HepG2 (cell line): ENCODE results near the gene DISP2. TPM values are rescaled to one million over a fixed set of nuclear protein-coding genes. Genes with fewer than 3 reads are reported as not detected.

Experiments used
- ATAC-seq: fragments of 200-7000 bp; cut with Tn5 transposase; 3 replicates; pipeline ENCODE4 v1.9.1; 2020; ENCODE audit warnings: mild to moderate bottlenecking, moderate library complexity
- BruUV-seq: library from RNA; stranded (reverse); fragments of 400-500 nt; replicated peaks from 2 replicates; lab custom pipeline; 2021; lab: Mats Ljungman, UMichigan
- CTCF ChIA-PET: fragments of 300-600 bp; formaldehyde crosslinking; extraction: SDS; loops from one replicate; lab custom pipeline; 2021; ENCODE audit warnings: low total read pairs, inconsistent platforms, low intra/inter-chr PET ratio; lab: Yijun Ruan, JAX
- POLR2A ChIA-PET: fragments of 350-600 bp; sonication (Branson Sonifier 250); formaldehyde crosslinking; loops from one replicate; lab custom pipeline; 2020; ENCODE audit warnings: antibody characterized with exemption, inconsistent platforms; lab: Yijun Ruan, JAX
- DNase-seq: peaks from one replicate; pipeline ENCODE4 v3.0.0-alpha.2; 2015; ENCODE audit warnings: low spot score
- FAIRE-seq: peaks from 3 replicates; lab custom pipeline; 2011; peaks lifted over from hg19 to GRCh38; lab: Jason Lieb, UNC
- H2AFZ ChIP-seq: one replicate; pipeline ENCODE4 v1.6.1; 2011; ENCODE audit warnings: low read length, inconsistent platforms
- H3K27ac ChIP-seq: fragments of 300-600 bp; 3 replicates; pipeline ENCODE4 v1.8.0; 2011; ENCODE audit warnings: mixed run types, mild to moderate bottlenecking, mixed read lengths, low read length, inconsistent platforms; ENCODE audit not compliant: insufficient read depth; ENCODE audit errors: extremely low read length
- H3K27me3 ChIP-seq, 2 experiments: fragments of 200-600 bp in 1 of 2; 2 replicates in 1 of 2; 3 replicates in 1 of 2; pipeline versions ENCODE4 v1.6.0 to v1.8.0; 2011; ENCODE audit warnings: low read length in 2 of 2, mild to moderate bottlenecking in 2 of 2, moderate library complexity in 2 of 2, inconsistent platforms in 1 of 2; ENCODE audit not compliant: insufficient read depth in 2 of 2, control insufficient read depth in 1 of 2
- H3K36me3 ChIP-seq, 2 experiments: fragments of 200-600 bp in 1 of 2; replicated peaks in 1 of 2; 2 replicates in 1 of 2; 3 replicates in 1 of 2; pipeline versions ENCODE4 v1.5.1 to v1.8.0; 2011; ENCODE audit warnings: low read length in 2 of 2, inconsistent platforms in 1 of 2; ENCODE audit not compliant: insufficient read depth in 2 of 2, control insufficient read depth in 1 of 2
- H3K4me1 ChIP-seq: 2 replicates; pipeline ENCODE4 v1.5.1; 2012; ENCODE audit warnings: low read length, inconsistent platforms; ENCODE audit not compliant: insufficient read depth
- H3K4me2 ChIP-seq: 2 replicates; pipeline ENCODE4 v1.6.0; 2011; ENCODE audit warnings: low read depth, low read length, inconsistent platforms
- H3K4me3 ChIP-seq, 3 experiments: fragments of 200-600 bp in 1 of 3; sonication (generic), shearing (Covaris generic) in 1 of 3; replicated peaks in 1 of 3; 2 replicates each; pipeline ENCODE4 v1.5.1; 2011 to 2016; ENCODE audit warnings: low read length in 3 of 3, inconsistent platforms in 2 of 3, low read depth in 2 of 3, mild to moderate bottlenecking in 2 of 3, control low read depth in 1 of 3, mixed read lengths in 1 of 3; ENCODE audit not compliant: insufficient read depth in 1 of 3
- H3K79me2 ChIP-seq: one replicate; pipeline ENCODE4 v1.6.1; 2011; ENCODE audit warnings: low read length, inconsistent platforms; ENCODE audit not compliant: insufficient read depth
- H3K9ac ChIP-seq: 2 replicates; pipeline ENCODE4 v1.6.0; 2011; ENCODE audit warnings: mild to moderate bottlenecking, low read depth, low read length, inconsistent platforms; ENCODE audit not compliant: insufficient read depth
- H3K9me3 ChIP-seq: 2 replicates; pipeline ENCODE4 v1.5.1; 2012; ENCODE audit warnings: mild to moderate bottlenecking, low read length
- H4K20me1 ChIP-seq: 2 replicates; pipeline ENCODE4 v1.6.0; 2011; ENCODE audit warnings: inconsistent platforms, mild to moderate bottlenecking, low read length, moderate library complexity; ENCODE audit not compliant: insufficient read depth
- CEBPB ChIP-seq: IDR thresholded peaks from 2 replicates; pipeline ENCODE4 v1.6.1; 2011; ENCODE audit warnings: low read depth, low read length, improper control_type of control experiment, borderline replicate concordance
- ESRRA ChIP-seq: sonication (generic); formaldehyde crosslinking; IDR thresholded peaks from 2 replicates; pipeline ENCODE4 v1.5.1; 2020; ENCODE audit warnings: mild to moderate bottlenecking, low read depth, missing genetic modification reagents
- NAIF1 ChIP-seq: sonication (generic); formaldehyde crosslinking; IDR thresholded peaks from 2 replicates; pipeline ENCODE4 v1.5.0; 2020; ENCODE audit warnings: mild to moderate bottlenecking, missing genetic modification reagents, borderline replicate concordance
- PCBP2 ChIP-seq: fragments of 200-400 bp; formaldehyde crosslinking; optimal IDR thresholded peaks from 2 replicates; pipeline ENCODE3; 2018; ENCODE audit warnings: low read length, low read depth; ENCODE audit not compliant: poor library complexity, severe bottlenecking
- SMAD9 ChIP-seq: sonication (generic); formaldehyde crosslinking; IDR thresholded peaks from 2 replicates; pipeline ENCODE4 v1.5.1; 2020; ENCODE audit warnings: mild to moderate bottlenecking, missing genetic modification reagents
- WIZ ChIP-seq: sonication (generic); formaldehyde crosslinking; IDR thresholded peaks from 2 replicates; pipeline ENCODE4 v1.5.1; 2020; ENCODE audit warnings: mild to moderate bottlenecking, missing genetic modification reagents
- WGBS: methylation state at CpG from one replicate; pipeline ENCODE4 v1.1.6; 2017; ENCODE audit warnings: low lambda C conversion rate; 5-methylcytosine and 5-hydroxymethylcytosine counted together
- in situ Hi-C: cut with HindIII; loops from 2 replicates; pipeline ENCODE4 v1.10.0; 2017; ENCODE audit warnings: low pct_unique_long_range_greater_than_20kb; ENCODE audit not compliant: extremely low pct_ligation_motif_present
- intact Hi-C: fragments of 100-400 bp; cut with micrococcal nuclease; formaldehyde crosslinking; loops from one replicate; pipeline ENCODE4 v1.10.0; 2022; ENCODE audit not compliant: unreplicated experiment
- polyA plus RNA-seq, 8 experiments: library from polyadenylated mRNA; depleted of rRNA in 3 of 8; stranded (reverse) in 7 of 8; unstranded in 1 of 8; fragments of >200 nt; fragmentation: Illumina TruSeq in 4 of 8; extraction: Trizol in 4 of 8; gene quantifications; 2 replicates each; pipeline versions ENCODE4 v1.2.1 to v1.2.3, GENCODE V29; 2011 to 2016; ENCODE audit warnings: low read depth in 4 of 8, missing spikeins in 1 of 8, mixed read lengths in 1 of 8; ENCODE audit not compliant: insufficient read depth in 1 of 8
- total RNA-seq, 5 experiments: library from RNA; depleted of rRNA; stranded (reverse); fragments of >200 nt; fragmentation: Illumina TruSeq; extraction: Trizol; gene quantifications; 2 replicates each; pipeline ENCODE4 v1.2.3, GENCODE V29; 2016; ENCODE audit warnings: low read depth in 1 of 5
- TF ChIP-seq, protein P1 (sequence below): sonication (generic); formaldehyde crosslinking; IDR thresholded peaks from 2 replicates; pipeline ENCODE4 v1.5.1; 2020; ENCODE audit warnings: mild to moderate bottlenecking, missing genetic modification reagents, moderate library complexity
- TF ChIP-seq, protein P2 (sequence below): sonication (generic); formaldehyde crosslinking; IDR thresholded peaks from 2 replicates; pipeline ENCODE4 v1.5.1; 2020; ENCODE audit warnings: mild to moderate bottlenecking, missing genetic modification reagents, borderline replicate concordance
- TF ChIP-seq, protein P3 (sequence below), 2 experiments: IDR thresholded peaks; 2 replicates each; pipeline ENCODE4 v1.6.1; 2011 to 2012; ENCODE audit warnings: low read length in 2 of 2, borderline replicate concordance in 1 of 2, low read depth in 1 of 2, mild to moderate bottlenecking in 1 of 2, moderate library complexity in 1 of 2

DISP2 gene
- total and polyA plus RNA-seq, 2 of the 13 experiments (the other 11 are each of a cell fraction or from before 2014, with no cell fraction given), result 0.09 to 0.32 TPM

DNA sequence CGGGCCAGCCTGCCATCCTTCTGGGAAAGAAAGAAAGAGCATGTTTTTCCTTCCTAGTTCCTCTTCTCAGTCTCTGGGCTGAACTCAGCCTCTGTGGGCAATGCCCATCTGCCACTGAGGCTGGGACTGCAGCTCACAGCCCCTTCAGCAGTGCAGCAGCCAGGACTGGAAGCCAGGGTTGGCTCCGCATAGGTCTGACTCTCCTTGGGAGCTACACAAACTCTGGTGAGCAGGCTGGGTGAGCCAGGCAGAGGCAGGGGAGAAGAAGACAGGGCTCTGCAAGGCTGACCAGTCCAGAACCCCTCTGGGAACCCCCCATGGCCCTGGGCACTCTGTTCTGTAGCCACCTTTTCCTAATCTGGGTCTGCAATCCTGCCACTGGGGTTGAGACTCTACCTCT is 3.6 kb downstream of the DISP2 start:
- in situ Hi-C loops (no loop called here), intact Hi-C loops (no loop called here)
- TF ChIP-seq NAIF1 (CRISPR knock-in tag) (no peak), WIZ (no peak), SMAD9 (CRISPR knock-in tag) (no peak), CEBPB (no peak), PCBP2 (no peak), ESRRA (CRISPR knock-in tag) (no peak)
- TF ChIP-seq, protein P1, sequence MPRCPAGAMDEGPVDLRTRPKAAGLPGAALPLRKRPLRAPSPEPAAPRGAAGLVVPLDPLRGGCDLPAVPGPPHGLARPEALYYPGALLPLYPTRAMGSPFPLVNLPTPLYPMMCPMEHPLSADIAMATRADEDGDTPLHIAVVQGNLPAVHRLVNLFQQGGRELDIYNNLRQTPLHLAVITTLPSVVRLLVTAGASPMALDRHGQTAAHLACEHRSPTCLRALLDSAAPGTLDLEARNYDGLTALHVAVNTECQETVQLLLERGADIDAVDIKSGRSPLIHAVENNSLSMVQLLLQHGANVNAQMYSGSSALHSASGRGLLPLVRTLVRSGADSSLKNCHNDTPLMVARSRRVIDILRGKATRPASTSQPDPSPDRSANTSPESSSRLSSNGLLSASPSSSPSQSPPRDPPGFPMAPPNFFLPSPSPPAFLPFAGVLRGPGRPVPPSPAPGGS (CRISPR knock-in tag), result no peak
- TF ChIP-seq, protein P2, sequence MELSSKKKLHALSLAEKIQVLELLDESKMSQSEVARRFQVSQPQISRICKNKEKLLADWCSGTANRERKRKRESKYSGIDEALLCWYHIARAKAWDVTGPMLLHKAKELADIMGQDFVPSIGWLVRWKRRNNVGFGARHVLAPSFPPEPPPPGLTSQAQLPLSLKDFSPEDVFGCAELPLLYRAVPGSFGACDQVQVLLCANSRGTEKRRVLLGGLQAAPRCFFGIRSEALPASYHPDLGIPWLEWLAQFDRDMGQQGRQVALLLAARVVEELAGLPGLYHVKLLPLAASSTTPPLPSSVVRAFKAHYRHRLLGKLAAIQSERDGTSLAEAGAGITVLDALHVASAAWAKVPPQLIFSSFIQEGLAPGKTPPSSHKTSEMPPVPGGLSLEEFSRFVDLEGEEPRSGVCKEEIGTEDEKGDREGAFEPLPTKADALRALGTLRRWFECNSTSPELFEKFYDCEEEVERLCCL (CRISPR knock-in tag), result no peak
- TF ChIP-seq, protein P3, sequence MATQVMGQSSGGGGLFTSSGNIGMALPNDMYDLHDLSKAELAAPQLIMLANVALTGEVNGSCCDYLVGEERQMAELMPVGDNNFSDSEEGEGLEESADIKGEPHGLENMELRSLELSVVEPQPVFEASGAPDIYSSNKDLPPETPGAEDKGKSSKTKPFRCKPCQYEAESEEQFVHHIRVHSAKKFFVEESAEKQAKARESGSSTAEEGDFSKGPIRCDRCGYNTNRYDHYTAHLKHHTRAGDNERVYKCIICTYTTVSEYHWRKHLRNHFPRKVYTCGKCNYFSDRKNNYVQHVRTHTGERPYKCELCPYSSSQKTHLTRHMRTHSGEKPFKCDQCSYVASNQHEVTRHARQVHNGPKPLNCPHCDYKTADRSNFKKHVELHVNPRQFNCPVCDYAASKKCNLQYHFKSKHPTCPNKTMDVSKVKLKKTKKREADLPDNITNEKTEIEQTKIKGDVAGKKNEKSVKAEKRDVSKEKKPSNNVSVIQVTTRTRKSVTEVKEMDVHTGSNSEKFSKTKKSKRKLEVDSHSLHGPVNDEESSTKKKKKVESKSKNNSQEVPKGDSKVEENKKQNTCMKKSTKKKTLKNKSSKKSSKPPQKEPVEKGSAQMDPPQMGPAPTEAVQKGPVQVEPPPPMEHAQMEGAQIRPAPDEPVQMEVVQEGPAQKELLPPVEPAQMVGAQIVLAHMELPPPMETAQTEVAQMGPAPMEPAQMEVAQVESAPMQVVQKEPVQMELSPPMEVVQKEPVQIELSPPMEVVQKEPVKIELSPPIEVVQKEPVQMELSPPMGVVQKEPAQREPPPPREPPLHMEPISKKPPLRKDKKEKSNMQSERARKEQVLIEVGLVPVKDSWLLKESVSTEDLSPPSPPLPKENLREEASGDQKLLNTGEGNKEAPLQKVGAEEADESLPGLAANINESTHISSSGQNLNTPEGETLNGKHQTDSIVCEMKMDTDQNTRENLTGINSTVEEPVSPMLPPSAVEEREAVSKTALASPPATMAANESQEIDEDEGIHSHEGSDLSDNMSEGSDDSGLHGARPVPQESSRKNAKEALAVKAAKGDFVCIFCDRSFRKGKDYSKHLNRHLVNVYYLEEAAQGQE (IDR thresholded peaks at IDR 0.05; ENCODE audit: borderline replicate concordance in 1 of 2, low read depth in 1 of 2, low read length in 2 of 2), result no peak
- no peak overlapping the region for H3K9ac ChIP-seq
- H3K4me3 ChIP-seq, result no peak overlapping the region
- no peaks in the 10 kb centered on the region for H4K20me1 ChIP-seq
- ATAC-seq (no peak), FAIRE-seq (no peak), DNase-seq (no peak)
- H3K79me2 ChIP-seq, result no peaks in the 10 kb centered on the region
- ChIA-PET CTCF (no interaction called here), POLR2A (no interaction called here)
- H3K4me1 ChIP-seq, result peaks cover 9% of the 10 kb centered on the region
- no peak overlapping the region for H3K27ac ChIP-seq
- 58% methylated on average over 2 of the region's 2 CpGs for WGBS
- no peaks in the 10 kb centered on the region for H3K36me3 ChIP-seq
- H3K4me2 ChIP-seq, result no peak overlapping the region
- no TSS peak for BruUV-seq
- no peaks in the 10 kb centered on the region for H3K9me3 ChIP-seq
- peaks cover 11 to 75% of the 10 kb centered on the region in 2 experiments for H3K27me3 ChIP-seq
- H2AFZ ChIP-seq, result no peak overlapping the region
